HG03520 (cell line): ENCODE data around the gene ATAD2B.
"Not testable (repeated sequence)": the region's sequence is repeated elsewhere in the genome, so short reads cannot be mapped to it uniquely, and the experiment has no call there.

ENCODE experiments used
- ATAC-seq: cut with Tn5 transposase; IDR thresholded peaks from one replicate; pipeline ENCODE4 v1.9.1; 2021; ENCODE audit warnings: mild to moderate bottlenecking, moderate library complexity; ENCODE audit not compliant: unreplicated experiment

The ATAD2B gene

GRCh38 chr2:23753291-23754010 is 173.5 kb downstream of the ATAD2B start:
- no peak for ATAC-seq

GRCh38 chr2:23751747-23752265 is 175.1 kb downstream of the ATAD2B start:
- ATAC-seq = no peak

- ATAC-seq = no peak
Observed at GRCh38 chr2:23746141-23746863, 180.6 kb downstream of the ATAD2B start.

- no peak for ATAC-seq
Observed at GRCh38 chr2:23745726-23746105, 181.2 kb downstream of the ATAD2B start.

GRCh38 chr2:23745068-23745725 is 181.7 kb downstream of the ATAD2B start:
- no peak for ATAC-seq

- ATAC-seq = not testable (repeated sequence)
Observed at GRCh38 chr2:23736783-23737182, 190.1 kb downstream of the ATAD2B start.

GRCh38 chr2:23734416-23734815 is 192.5 kb downstream of the ATAD2B start:
- ATAC-seq = no peak

- ATAC-seq = not testable (repeated sequence)
Observed at GRCh38 chr2:23723029-23723428, 203.9 kb downstream of the ATAD2B start.

- no peak for ATAC-seq
Observed at GRCh38 chr2:23722255-23722654, 204.7 kb downstream of the ATAD2B start.

GRCh38 chr2:23721454-23721826 is 205.5 kb downstream of the ATAD2B start:
- ATAC-seq = no peak

GRCh38 chr2:23720705-23721453 is 206.0 kb downstream of the ATAD2B start:
- no peak for ATAC-seq

GRCh38 chr2:23719716-23720115 is 207.2 kb downstream of the ATAD2B start:
- no peak for ATAC-seq

- ATAC-seq = no peak
Observed at GRCh38 chr2:23718931-23719700, 207.8 kb downstream of the ATAD2B start.

GRCh38 chr2:23713351-23713750 is 213.6 kb downstream of the ATAD2B start:
- ATAC-seq = no peak

- no peak for ATAC-seq
Observed at GRCh38 chr2:23712756-23713151, 214.2 kb downstream of the ATAD2B start.

GRCh38 chr2:23711979-23712755 is 214.8 kb downstream of the ATAD2B start:
- ATAC-seq = no peak

- no peak for ATAC-seq
Observed at GRCh38 chr2:23709311-23709710, 217.6 kb downstream of the ATAD2B start.

GRCh38 chr2:23708771-23709170 is 218.2 kb downstream of the ATAD2B start:
- ATAC-seq = no peak

- no peak for ATAC-seq
Observed at GRCh38 chr2:23707096-23707495, 219.8 kb downstream of the ATAD2B start.
